DOHH2 (cell line): Measurements from ENCODE around the gene LRR1.

Source experiments
- CTCF ChIP-seq: fragments of 200-600 bp; sonication (generic); IDR thresholded peaks from one replicate; pipeline ENCODE4 v1.5.1; 2014; ENCODE audit warnings: antibody characterized with exemption, mild to moderate bottlenecking, low read depth, low read length; ENCODE audit not compliant: poor library complexity, severe bottlenecking
- EZH2phosphoT487 ChIP-seq: fragments of 200-600 bp; sonication (generic); IDR thresholded peaks from 2 replicates; pipeline ENCODE4 v1.6.1; 2017; ENCODE audit warnings: borderline replicate concordance, mild to moderate bottlenecking, antibody characterized with exemption, low read length, moderate library complexity, mixed read lengths

- TF ChIP-seq CTCF = no peak
- TF ChIP-seq EZH2phosphoT487 = no peak
Measured at GRCh38 chr14:49637534-49638078, 38.9 kb downstream of the LRR1 start.
